WTC11 (cell line): ENCODE measurements around the gene NKAIN2. TPM values are rescaled to one million over a fixed set of nuclear protein-coding genes. Genes with fewer than 3 reads are reported as not detected.
"Not testable (repeated sequence)": the region's sequence is repeated elsewhere in the genome, so short reads cannot be mapped to it uniquely, and the experiment has no call there.

Experiments used
- ATAC-seq: fragments of 200-7000 bp; cut with Tn5 transposase; 2 replicates; pipeline ENCODE4 v1.10.0; 2021; ENCODE audit warnings: mild to moderate bottlenecking, moderate library complexity
- CTCF ChIA-PET: fragments of 300-600 bp; sonication (Branson Sonifier 250); formaldehyde crosslinking; loops from one replicate; lab custom pipeline; 2021; ENCODE audit warnings: antibody characterized with exemption; lab: Charles Lee
- POLR2A ChIA-PET: fragments of 350-600 bp; sonication (Branson Sonifier 250); formaldehyde crosslinking; loops from one replicate; lab custom pipeline; 2021; ENCODE audit warnings: antibody characterized with exemption; lab: Charles Lee
- DNase-seq: peaks from one replicate; pipeline ENCODE4 v3.0.0; 2021; ENCODE audit warnings: low spot score
- H3K27ac Mint-ChIP-seq: 2 replicates; pipeline ENCODE4 v1.8.0; 2021; ENCODE audit warnings: mixed read lengths
- H3K27me3 Mint-ChIP-seq: 2 replicates; pipeline ENCODE4 v1.8.0; 2021; ENCODE audit warnings: low read depth, mild to moderate bottlenecking, moderate library complexity, mixed read lengths
- H3K36me3 Mint-ChIP-seq: 2 replicates; pipeline ENCODE4 v1.8.0; 2021; ENCODE audit warnings: mixed read lengths
- H3K4me1 Mint-ChIP-seq: 2 replicates; pipeline ENCODE4 v1.8.0; 2022; ENCODE audit warnings: mixed read lengths
- H3K4me3 Mint-ChIP-seq: 2 replicates; pipeline ENCODE4 v1.8.0; 2021; ENCODE audit warnings: mild to moderate bottlenecking, moderate library complexity, mixed read lengths
- H3K9me3 Mint-ChIP-seq: 2 replicates; pipeline ENCODE4 v1.8.0; 2021; ENCODE audit warnings: mixed read lengths
- ATF1 ChIP-seq: sonication (generic); formaldehyde crosslinking; IDR thresholded peaks from 2 replicates; pipeline ENCODE4 v1.8.1; 2023; ENCODE audit warnings: mild to moderate bottlenecking, moderate library complexity, missing genetic modification reagents
- CREB1 ChIP-seq: sonication (generic); formaldehyde crosslinking; IDR thresholded peaks from 2 replicates; pipeline ENCODE4 v1.8.0; 2023; ENCODE audit warnings: mild to moderate bottlenecking, missing genetic modification reagents
- JUN ChIP-seq: sonication (generic); formaldehyde crosslinking; IDR thresholded peaks from 2 replicates; pipeline ENCODE4 v1.8.0; 2023; ENCODE audit warnings: mild to moderate bottlenecking, missing genetic modification reagents
- MYBL2 ChIP-seq: sonication (generic); formaldehyde crosslinking; IDR thresholded peaks from 2 replicates; pipeline ENCODE4 v1.8.1; 2023; ENCODE audit warnings: mild to moderate bottlenecking, moderate library complexity, missing genetic modification reagents
- NFYB ChIP-seq: sonication (generic); formaldehyde crosslinking; conservative IDR thresholded peaks from 2 replicates; pipeline ENCODE4 v1.8.0; 2022; ENCODE audit warnings: low read depth, missing genetic modification reagents
- NR2C2 ChIP-seq: sonication (generic); formaldehyde crosslinking; IDR thresholded peaks from 2 replicates; pipeline ENCODE4 v1.8.0; 2022; ENCODE audit warnings: mild to moderate bottlenecking, missing genetic modification reagents
- SP1 ChIP-seq: sonication (generic); formaldehyde crosslinking; conservative IDR thresholded peaks from 2 replicates; pipeline ENCODE4 v1.8.1; 2022; ENCODE audit warnings: missing genetic modification reagents
- ZNF121 ChIP-seq: sonication (generic); formaldehyde crosslinking; IDR thresholded peaks from 2 replicates; pipeline ENCODE4 v1.8.0; 2023; ENCODE audit warnings: missing genetic modification reagents
- total RNA-seq: library from RNA; stranded (reverse); gene quantifications from 3 replicates; pipeline ENCODE4 v1.2.3, GENCODE V29; 2021
- TF ChIP-seq, protein P1 (sequence below): sonication (generic); formaldehyde crosslinking; IDR thresholded peaks from 2 replicates; pipeline ENCODE4 v1.8.0; 2022; ENCODE audit warnings: mild to moderate bottlenecking, missing genetic modification reagents
- TF ChIP-seq, protein P2 (sequence below): fragments of 250-450 bp; sonication (Bioruptor Pico); IDR thresholded peaks from 2 replicates; pipeline ENCODE4 v2.1.2; 2022; ENCODE audit warnings: mild to moderate bottlenecking, moderate library complexity
- TF ChIP-seq, protein P3 (sequence below): fragments of 200-600 bp; IDR thresholded peaks from 2 replicates; pipeline ENCODE4 v1.8.0; 2022; ENCODE audit warnings: antibody characterized with exemption
- TF ChIP-seq, protein P4 (sequence below): sonication (generic); formaldehyde crosslinking; IDR thresholded peaks from 2 replicates; pipeline ENCODE4 v1.8.0; 2022; ENCODE audit warnings: mild to moderate bottlenecking, missing genetic modification reagents
- TF ChIP-seq, protein P5 (sequence below): fragments of 250-450 bp; sonication (Bioruptor Pico); conservative IDR thresholded peaks from 2 replicates; pipeline ENCODE4 v1.9.0; 2021; ENCODE audit warnings: mild to moderate bottlenecking
- TF ChIP-seq, protein P6 (sequence below): sonication (generic); formaldehyde crosslinking; IDR thresholded peaks from 2 replicates; pipeline ENCODE4 v1.8.1; 2023; ENCODE audit warnings: mild to moderate bottlenecking, missing genetic modification reagents
- TF ChIP-seq, protein P7 (sequence below): sonication (generic); formaldehyde crosslinking; IDR thresholded peaks from 2 replicates; pipeline ENCODE4 v1.8.1; 2022; ENCODE audit warnings: low read depth, missing genetic modification reagents, borderline replicate concordance
- TF ChIP-seq, protein P8 (sequence below): sonication (generic); formaldehyde crosslinking; conservative IDR thresholded peaks from 2 replicates; pipeline ENCODE4 v1.8.1; 2022; ENCODE audit warnings: mild to moderate bottlenecking, missing genetic modification reagents

NKAIN2 gene
- total RNA-seq, 1 experiment from 2014 or later = 0.33 TPM

DNA sequence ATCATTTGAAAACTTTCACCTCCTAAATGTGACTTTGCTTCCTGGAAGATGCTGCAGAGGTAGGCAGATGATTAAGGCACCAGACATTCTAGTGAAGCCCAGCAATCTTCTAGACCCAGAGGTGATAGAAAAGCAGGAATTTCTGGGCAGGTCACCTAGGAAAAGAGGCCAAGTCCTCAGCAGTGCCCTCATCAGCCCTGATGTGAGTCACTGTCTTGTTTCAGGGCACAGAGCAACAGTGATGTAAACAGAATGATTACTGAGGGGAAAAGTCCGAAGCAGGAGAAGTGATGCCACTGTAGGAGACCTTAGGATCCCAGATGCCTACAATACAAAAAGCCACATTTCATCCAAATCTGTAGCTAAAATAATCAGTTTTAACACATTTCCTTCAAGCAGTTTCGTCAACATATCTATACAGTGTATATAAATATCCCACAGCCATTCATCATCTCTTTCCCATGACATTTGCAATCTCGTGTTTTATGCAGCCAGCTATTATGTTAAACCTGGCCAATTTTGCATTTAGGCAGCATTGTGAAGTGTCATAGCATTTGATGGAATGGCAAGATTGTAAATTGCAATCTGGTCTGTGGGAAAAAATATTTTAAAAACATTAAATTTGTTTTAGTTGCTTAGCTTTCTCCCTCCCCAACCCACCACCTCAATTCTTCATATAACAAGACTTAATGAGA is 757.4 kb downstream of the NKAIN2 start (continued):
- TF ChIP-seq NFYB = no peak
- TF ChIP-seq, protein P1, sequence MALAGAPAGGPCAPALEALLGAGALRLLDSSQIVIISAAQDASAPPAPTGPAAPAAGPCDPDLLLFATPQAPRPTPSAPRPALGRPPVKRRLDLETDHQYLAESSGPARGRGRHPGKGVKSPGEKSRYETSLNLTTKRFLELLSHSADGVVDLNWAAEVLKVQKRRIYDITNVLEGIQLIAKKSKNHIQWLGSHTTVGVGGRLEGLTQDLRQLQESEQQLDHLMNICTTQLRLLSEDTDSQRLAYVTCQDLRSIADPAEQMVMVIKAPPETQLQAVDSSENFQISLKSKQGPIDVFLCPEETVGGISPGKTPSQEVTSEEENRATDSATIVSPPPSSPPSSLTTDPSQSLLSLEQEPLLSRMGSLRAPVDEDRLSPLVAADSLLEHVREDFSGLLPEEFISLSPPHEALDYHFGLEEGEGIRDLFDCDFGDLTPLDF (CRISPR knock-in tag) = no peak
- TF ChIP-seq, protein P2, sequence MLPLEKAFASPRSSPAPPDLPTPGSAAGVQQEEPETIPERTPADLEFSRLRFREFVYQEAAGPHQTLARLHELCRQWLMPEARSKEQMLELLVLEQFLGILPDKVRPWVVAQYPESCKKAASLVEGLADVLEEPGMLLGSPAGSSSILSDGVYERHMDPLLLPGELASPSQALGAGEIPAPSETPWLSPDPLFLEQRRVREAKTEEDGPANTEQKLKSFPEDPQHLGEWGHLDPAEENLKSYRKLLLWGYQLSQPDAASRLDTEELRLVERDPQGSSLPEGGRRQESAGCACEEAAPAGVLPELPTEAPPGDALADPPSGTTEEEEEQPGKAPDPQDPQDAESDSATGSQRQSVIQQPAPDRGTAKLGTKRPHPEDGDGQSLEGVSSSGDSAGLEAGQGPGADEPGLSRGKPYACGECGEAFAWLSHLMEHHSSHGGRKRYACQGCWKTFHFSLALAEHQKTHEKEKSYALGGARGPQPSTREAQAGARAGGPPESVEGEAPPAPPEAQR = no peak
- TF ChIP-seq, protein P3, sequence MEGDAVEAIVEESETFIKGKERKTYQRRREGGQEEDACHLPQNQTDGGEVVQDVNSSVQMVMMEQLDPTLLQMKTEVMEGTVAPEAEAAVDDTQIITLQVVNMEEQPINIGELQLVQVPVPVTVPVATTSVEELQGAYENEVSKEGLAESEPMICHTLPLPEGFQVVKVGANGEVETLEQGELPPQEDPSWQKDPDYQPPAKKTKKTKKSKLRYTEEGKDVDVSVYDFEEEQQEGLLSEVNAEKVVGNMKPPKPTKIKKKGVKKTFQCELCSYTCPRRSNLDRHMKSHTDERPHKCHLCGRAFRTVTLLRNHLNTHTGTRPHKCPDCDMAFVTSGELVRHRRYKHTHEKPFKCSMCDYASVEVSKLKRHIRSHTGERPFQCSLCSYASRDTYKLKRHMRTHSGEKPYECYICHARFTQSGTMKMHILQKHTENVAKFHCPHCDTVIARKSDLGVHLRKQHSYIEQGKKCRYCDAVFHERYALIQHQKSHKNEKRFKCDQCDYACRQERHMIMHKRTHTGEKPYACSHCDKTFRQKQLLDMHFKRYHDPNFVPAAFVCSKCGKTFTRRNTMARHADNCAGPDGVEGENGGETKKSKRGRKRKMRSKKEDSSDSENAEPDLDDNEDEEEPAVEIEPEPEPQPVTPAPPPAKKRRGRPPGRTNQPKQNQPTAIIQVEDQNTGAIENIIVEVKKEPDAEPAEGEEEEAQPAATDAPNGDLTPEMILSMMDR = no peak
- no peak for TF ChIP-seq MYBL2 (CRISPR knock-in tag)
- no peak for TF ChIP-seq ZNF121 (CRISPR knock-in tag)
- TF ChIP-seq, protein P4, sequence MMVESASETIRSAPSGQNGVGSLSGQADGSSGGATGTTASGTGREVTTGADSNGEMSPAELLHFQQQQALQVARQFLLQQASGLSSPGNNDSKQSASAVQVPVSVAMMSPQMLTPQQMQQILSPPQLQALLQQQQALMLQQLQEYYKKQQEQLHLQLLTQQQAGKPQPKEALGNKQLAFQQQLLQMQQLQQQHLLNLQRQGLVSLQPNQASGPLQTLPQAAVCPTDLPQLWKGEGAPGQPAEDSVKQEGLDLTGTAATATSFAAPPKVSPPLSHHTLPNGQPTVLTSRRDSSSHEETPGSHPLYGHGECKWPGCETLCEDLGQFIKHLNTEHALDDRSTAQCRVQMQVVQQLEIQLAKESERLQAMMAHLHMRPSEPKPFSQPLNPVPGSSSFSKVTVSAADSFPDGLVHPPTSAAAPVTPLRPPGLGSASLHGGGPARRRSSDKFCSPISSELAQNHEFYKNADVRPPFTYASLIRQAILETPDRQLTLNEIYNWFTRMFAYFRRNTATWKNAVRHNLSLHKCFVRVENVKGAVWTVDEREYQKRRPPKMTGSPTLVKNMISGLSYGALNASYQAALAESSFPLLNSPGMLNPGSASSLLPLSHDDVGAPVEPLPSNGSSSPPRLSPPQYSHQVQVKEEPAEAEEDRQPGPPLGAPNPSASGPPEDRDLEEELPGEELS (CRISPR knock-in tag) = no peak
- no peak for TF ChIP-seq ATF1 (CRISPR knock-in tag)

DNA sequence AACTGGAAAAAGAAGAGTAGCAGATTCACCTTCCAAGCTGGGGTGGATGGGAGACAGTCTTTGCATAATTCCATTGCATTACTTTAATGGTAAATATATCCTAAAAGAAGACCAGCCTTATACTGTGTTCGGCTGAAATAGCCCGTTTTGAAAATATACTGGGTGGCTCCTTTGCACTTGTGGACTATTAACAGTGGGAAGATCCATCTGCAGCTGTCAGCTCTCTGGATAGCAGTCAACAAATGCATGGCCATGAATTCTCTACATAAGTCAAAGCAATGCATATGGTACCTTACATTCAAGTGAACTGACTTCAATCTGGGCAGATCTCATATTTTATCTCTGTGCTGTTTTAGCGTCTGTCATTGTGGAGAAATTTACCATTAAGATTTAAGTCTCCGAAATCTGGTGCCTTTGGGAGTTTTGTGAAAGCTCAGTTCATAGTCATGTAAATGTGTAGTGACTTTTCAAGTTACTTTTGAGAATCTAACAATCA is 758.0 kb downstream of the NKAIN2 start:
- H3K4me1 Mint-ChIP-seq = peaks cover 12% of the 10 kb centered on the region
- ChIA-PET POLR2A (no interaction called here), CTCF (no interaction called here)
- DNase-seq = no peak
- H3K36me3 Mint-ChIP-seq = no peaks in the 10 kb centered on the region
- H3K4me3 Mint-ChIP-seq = no peak overlapping the region
- ATAC-seq = no peak
- TF ChIP-seq SP1 = no peak
- TF ChIP-seq JUN = no peak
- TF ChIP-seq, protein P3 = no peak
- TF ChIP-seq CREB1 (CRISPR knock-in tag) = no peak
- TF ChIP-seq, protein P5, sequence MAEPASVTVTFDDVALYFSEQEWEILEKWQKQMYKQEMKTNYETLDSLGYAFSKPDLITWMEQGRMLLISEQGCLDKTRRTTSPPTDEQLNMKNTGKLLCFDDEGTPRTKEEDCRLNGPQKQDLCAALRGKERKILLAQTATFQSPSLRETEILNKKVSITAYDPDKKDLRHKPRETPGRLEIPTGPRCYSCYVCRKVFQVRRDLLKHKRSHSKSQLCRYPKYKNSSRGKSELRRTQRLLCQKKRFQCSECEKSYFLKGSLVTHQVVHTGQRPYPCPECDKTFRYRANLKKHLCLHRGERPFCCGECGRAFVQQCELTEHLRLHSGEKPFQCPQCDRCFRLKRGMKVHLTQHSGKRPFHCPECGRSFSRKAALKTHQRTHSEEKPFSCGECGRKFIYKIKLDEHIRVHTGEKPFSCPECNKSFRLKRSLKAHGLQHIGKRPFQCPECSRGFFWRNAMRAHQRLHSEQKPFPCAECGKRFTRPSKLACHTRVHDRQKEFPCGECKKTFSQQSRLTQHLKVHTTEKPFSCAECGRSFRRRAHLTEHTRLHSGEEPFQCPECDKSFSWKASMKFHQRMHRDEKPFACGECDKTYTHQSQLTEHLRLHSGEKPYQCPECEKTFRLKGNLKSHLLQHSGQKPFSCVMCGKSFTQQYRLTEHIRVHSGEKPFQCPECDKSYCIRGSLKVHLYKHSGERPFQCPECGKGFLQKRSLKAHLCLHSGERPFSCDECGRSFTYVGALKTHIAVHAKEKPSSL (CRISPR knock-in tag) = no peak
- TF ChIP-seq, protein P6, sequence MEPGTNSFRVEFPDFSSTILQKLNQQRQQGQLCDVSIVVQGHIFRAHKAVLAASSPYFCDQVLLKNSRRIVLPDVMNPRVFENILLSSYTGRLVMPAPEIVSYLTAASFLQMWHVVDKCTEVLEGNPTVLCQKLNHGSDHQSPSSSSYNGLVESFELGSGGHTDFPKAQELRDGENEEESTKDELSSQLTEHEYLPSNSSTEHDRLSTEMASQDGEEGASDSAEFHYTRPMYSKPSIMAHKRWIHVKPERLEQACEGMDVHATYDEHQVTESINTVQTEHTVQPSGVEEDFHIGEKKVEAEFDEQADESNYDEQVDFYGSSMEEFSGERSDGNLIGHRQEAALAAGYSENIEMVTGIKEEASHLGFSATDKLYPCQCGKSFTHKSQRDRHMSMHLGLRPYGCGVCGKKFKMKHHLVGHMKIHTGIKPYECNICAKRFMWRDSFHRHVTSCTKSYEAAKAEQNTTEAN (CRISPR knock-in tag) = no peak
- TF ChIP-seq, protein P7, sequence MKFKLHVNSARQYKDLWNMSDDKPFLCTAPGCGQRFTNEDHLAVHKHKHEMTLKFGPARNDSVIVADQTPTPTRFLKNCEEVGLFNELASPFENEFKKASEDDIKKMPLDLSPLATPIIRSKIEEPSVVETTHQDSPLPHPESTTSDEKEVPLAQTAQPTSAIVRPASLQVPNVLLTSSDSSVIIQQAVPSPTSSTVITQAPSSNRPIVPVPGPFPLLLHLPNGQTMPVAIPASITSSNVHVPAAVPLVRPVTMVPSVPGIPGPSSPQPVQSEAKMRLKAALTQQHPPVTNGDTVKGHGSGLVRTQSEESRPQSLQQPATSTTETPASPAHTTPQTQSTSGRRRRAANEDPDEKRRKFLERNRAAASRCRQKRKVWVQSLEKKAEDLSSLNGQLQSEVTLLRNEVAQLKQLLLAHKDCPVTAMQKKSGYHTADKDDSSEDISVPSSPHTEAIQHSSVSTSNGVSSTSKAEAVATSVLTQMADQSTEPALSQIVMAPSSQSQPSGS (CRISPR knock-in tag) = no peak
- TF ChIP-seq, protein P8, sequence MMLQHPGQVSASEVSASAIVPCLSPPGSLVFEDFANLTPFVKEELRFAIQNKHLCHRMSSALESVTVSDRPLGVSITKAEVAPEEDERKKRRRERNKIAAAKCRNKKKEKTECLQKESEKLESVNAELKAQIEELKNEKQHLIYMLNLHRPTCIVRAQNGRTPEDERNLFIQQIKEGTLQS (CRISPR knock-in tag) = no peak
- TF ChIP-seq NR2C2 (CRISPR knock-in tag) = no peak
- H3K27ac Mint-ChIP-seq = no peak overlapping the region
- H3K9me3 Mint-ChIP-seq = peaks cover 12% of the 10 kb centered on the region
- H3K27me3 Mint-ChIP-seq = no peaks in the 10 kb centered on the region

DNA sequence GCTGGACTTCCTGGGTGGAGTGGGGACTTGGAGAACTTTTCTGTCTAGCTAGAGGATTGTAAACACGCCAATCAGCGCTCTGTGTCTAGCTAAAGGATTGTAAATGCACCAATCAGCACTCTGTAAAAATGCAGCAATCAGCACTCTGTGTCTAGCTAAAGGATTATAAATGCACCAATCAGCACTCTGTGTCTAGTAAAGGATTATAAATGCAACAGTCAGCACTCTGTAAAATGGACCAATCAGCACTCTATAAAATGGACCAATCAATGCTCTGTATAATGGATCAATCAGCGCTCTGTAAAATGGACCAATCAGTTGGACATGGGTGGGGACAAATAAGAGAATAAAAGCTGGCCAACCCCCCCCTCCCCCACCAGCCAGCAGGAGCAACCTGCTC is 760.5 kb downstream of the NKAIN2 start:
- peaks cover 16% of the 10 kb centered on the region for H3K9me3 Mint-ChIP-seq

More for the DNA sequence above, 760.5 kb downstream of the NKAIN2 start:
- H3K27me3 Mint-ChIP-seq, H3K27ac Mint-ChIP-seq, DNase-seq, ATAC-seq, CTCF ChIA-PET, H3K36me3 Mint-ChIP-seq, H3K4me3 Mint-ChIP-seq, POLR2A ChIA-PET: not testable (repeated sequence)
- H3K4me1 Mint-ChIP-seq = peaks cover 12% of the 10 kb centered on the region
